SK-N-SH treated with all-trans-retinoic acid at 6 μM for 48 hours (cell line): ENCODE results near the gene CIRBP.

Source experiments
- ATAC-seq: fragments of 200-7000 bp; cut with Tn5 transposase; 3 replicates; pipeline ENCODE4 v1.9.1; 2020; ENCODE audit warnings: mild to moderate bottlenecking, moderate library complexity
- ARNTL ChIP-seq: fragments of 450-650 bp; formaldehyde crosslinking; IDR thresholded peaks from 2 replicates; pipeline ENCODE4 v1.5.0; 2020; ENCODE audit warnings: low read depth, mild to moderate bottlenecking, moderate library complexity, borderline replicate concordance
- BACH2 ChIP-seq: fragments of 250-450 bp; sonication (Bioruptor Pico); IDR thresholded peaks from 2 replicates; pipeline ENCODE4 v1.9.0; 2021; ENCODE audit warnings: mild to moderate bottlenecking, borderline replicate concordance
- CREB5 ChIP-seq: fragments of 250-450 bp; sonication (Bioruptor Pico); IDR thresholded peaks from 2 replicates; pipeline ENCODE4 v1.5.1; 2020; ENCODE audit warnings: low read depth, mild to moderate bottlenecking, moderate library complexity
- CSDC2 ChIP-seq: fragments of 250-450 bp; sonication (Bioruptor Pico); IDR thresholded peaks from 2 replicates; pipeline ENCODE4 v1.5.0; 2020; ENCODE audit warnings: mild to moderate bottlenecking, moderate library complexity
- ESRRG ChIP-seq: fragments of 250-450 bp; sonication (Bioruptor Pico); IDR thresholded peaks from 2 replicates; pipeline ENCODE4 v1.6.1; 2021; ENCODE audit warnings: mild to moderate bottlenecking
- GLIS3 ChIP-seq: fragments of 250-450 bp; sonication (Bioruptor Pico); IDR thresholded peaks from 2 replicates; pipeline ENCODE4 v1.5.0; 2020; ENCODE audit warnings: mild to moderate bottlenecking, moderate library complexity
- ISL1 ChIP-seq: fragments of 250-450 bp; sonication (Bioruptor Pico); IDR thresholded peaks from 2 replicates; pipeline ENCODE4 v2.1.2; 2022; ENCODE audit warnings: mild to moderate bottlenecking, moderate library complexity
- PATZ1 ChIP-seq: fragments of 250-450 bp; sonication (Bioruptor Pico); IDR thresholded peaks from 2 replicates; pipeline ENCODE4 v1.8.0; 2020; ENCODE audit warnings: mild to moderate bottlenecking, moderate library complexity, borderline replicate concordance
- PPARA ChIP-seq: fragments of 250-450 bp; sonication (Bioruptor Pico); IDR thresholded peaks from 2 replicates; pipeline ENCODE4 v1.5.0; 2020; ENCODE audit warnings: mild to moderate bottlenecking, borderline replicate concordance
- RARB ChIP-seq: fragments of 250-450 bp; sonication (Bioruptor Pico); IDR thresholded peaks from 2 replicates; pipeline ENCODE4 v1.8.0; 2021; ENCODE audit warnings: mild to moderate bottlenecking, moderate library complexity
- SNAI2 ChIP-seq: fragments of 250-450 bp; sonication (Bioruptor Pico); IDR thresholded peaks from 2 replicates; pipeline ENCODE4 v1.5.0; 2020; ENCODE audit warnings: mild to moderate bottlenecking, moderate library complexity
- TCF4 ChIP-seq: fragments of 250-450 bp; sonication (Bioruptor Pico); IDR thresholded peaks from 2 replicates; pipeline ENCODE4 v1.8.0; 2021; ENCODE audit warnings: mild to moderate bottlenecking, moderate library complexity, borderline replicate concordance
- TOX ChIP-seq: fragments of 250-450 bp; sonication (Bioruptor Pico); IDR thresholded peaks from 2 replicates; pipeline ENCODE4 v1.8.0; 2021; ENCODE audit warnings: mild to moderate bottlenecking, moderate library complexity, borderline replicate concordance
- ZC3H10 ChIP-seq: fragments of 250-450 bp; sonication (Bioruptor Pico); IDR thresholded peaks from 2 replicates; pipeline ENCODE4 v1.5.1; 2021; ENCODE audit warnings: mild to moderate bottlenecking, moderate library complexity
- ZFP30 ChIP-seq: fragments of 450-650 bp; formaldehyde crosslinking; IDR thresholded peaks from 2 replicates; pipeline ENCODE4 v1.5.0; 2022; ENCODE audit warnings: mild to moderate bottlenecking, moderate library complexity
- ZNF565 ChIP-seq: fragments of 450-650 bp; formaldehyde crosslinking; conservative IDR thresholded peaks from 2 replicates; pipeline ENCODE4 v1.5.0; 2020; ENCODE audit warnings: low read depth, mild to moderate bottlenecking, moderate library complexity
- ZNF70 ChIP-seq: fragments of 450-650 bp; formaldehyde crosslinking; IDR thresholded peaks from 2 replicates; pipeline ENCODE4 v1.5.0; 2020; ENCODE audit warnings: mild to moderate bottlenecking, moderate library complexity
- ZNF8 ChIP-seq: fragments of 450-650 bp; formaldehyde crosslinking; IDR thresholded peaks from 2 replicates; pipeline ENCODE4 v1.5.0; 2020; ENCODE audit warnings: mild to moderate bottlenecking, moderate library complexity
- TF ChIP-seq, protein P1 (sequence below): fragments of 250-450 bp; sonication (Bioruptor Pico); IDR thresholded peaks from 2 replicates; pipeline ENCODE4 v1.8.0; 2021; ENCODE audit warnings: low read depth, mild to moderate bottlenecking, moderate library complexity, borderline replicate concordance

Gene CIRBP

DNA sequence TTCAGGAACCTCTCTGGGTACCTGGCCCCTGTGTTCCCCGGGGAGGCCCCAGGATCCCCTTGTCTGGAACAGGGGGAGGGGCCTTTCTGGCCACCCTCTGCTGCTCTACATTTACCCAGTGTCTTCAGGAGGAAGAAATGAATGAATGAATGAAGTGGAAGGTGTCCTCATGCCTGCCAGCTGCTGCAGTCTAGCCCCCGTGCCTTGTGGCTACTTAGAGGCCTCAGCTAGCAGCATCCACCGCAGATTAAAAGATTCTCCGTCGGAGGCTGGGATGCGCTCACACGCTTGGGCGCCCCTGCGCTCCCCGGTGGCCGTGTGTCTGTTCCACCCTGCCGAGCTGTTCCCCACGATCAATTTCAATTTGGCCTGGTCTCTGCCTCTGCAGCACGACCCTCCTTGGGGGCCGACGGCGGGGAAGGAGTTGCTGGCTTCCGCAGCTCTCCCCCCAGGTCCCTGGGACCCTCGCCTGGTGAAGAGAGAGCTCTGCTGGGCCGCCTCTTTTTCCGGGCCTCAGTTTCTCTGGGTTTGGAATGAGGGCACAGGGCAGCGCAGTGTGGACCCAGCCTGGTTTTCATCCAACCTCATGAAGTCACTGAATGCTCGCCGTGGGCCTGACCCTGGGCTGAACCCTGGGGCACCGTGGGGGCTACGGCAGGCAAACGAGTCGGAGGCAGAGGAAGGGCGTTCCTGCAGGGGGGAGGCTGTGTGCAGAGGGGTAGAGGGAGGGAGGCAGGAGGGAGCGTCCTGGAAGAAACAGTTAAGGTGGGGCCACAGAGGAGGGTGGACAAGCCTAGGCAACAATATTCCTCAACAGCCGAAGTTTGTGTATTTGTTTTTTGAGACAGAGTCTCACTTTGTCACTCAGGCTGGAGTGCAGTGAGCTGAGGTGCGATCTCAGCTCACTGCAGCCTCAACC, 44.8 kb downstream of the CIRBP start:
- ATAC-seq: no peak
- TF ChIP-seq PPARA (no peak), BACH2 (no peak), ZC3H10 (CRISPR knock-in tag) (no peak), ZNF565 (CRISPR knock-in tag) (no peak), GLIS3 (CRISPR knock-in tag) (no peak), ZFP30 (CRISPR knock-in tag) (no peak), CREB5 (CRISPR knock-in tag) (no peak), ISL1 (CRISPR knock-in tag) (no peak), ZNF70 (no peak), ARNTL (CRISPR knock-in tag) (no peak)
- TF ChIP-seq, protein P1, sequence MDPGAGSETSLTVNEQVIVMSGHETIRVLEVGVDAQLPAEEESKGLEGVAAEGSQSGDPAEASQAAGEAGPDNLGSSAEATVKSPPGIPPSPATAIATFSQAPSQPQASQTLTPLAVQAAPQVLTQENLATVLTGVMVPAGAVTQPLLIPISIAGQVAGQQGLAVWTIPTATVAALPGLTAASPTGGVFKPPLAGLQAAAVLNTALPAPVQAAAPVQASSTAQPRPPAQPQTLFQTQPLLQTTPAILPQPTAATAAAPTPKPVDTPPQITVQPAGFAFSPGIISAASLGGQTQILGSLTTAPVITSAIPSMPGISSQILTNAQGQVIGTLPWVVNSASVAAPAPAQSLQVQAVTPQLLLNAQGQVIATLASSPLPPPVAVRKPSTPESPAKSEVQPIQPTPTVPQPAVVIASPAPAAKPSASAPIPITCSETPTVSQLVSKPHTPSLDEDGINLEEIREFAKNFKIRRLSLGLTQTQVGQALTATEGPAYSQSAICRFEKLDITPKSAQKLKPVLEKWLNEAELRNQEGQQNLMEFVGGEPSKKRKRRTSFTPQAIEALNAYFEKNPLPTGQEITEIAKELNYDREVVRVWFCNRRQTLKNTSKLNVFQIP (CRISPR knock-in tag): no peak

DNA sequence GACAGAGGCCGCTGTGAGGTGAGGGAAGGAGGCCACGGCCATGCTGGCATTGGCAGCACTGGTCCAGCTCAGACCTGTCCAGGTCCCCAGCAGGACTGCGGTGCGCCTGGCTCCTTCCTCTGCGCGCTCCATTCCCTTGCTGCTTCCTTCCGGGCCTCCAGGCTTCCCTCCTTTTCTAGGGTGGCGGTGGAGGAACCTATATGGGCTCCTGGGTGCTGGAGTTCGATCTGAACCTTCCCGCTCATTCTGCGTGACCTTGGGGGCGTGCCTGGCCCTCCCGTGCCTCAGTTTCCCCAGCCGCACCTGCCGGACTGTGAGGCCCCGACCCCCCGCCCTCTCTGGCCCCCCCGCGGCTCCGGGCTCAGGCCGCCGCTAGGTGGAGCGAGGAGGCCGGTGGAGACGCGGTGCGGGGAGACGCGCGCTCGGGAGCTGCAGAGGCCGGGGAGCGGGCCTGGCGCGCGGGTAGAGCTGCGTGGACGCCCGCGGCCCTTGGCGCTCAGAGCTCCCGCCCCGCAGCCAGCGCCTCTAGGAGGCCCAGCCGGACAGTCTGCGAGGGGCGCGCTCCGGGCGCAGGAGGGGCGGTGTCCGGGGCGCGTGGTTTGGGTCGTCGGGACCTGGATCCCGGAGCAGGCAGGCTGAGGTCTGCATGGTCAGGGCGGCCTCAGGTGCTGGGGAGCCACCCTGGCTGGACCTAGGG, 46.5 kb downstream of the CIRBP start:
- TF ChIP-seq PATZ1 (CRISPR knock-in tag) (peak; percentile 82; the same call in 1 of the 2 replicates), ESRRG (CRISPR knock-in tag) (no peak), ZNF8 (CRISPR knock-in tag) (no peak)
- TF ChIP-seq, protein P1 (CRISPR knock-in tag): no peak
- TF ChIP-seq, all 23 proteins: peak for 1
- ATAC-seq: peak; percentile 86

GRCh38 chr19:1316466-1316865, 47.3 kb downstream of the CIRBP start:
- ATAC-seq: no peak
- no peak for TF ChIP-seq ZNF8 (CRISPR knock-in tag)
- no peak for TF ChIP-seq ISL1 (CRISPR knock-in tag)
- TF ChIP-seq PPARA: no peak
- no peak for TF ChIP-seq RARB (CRISPR knock-in tag)
- no peak for TF ChIP-seq ZFP30 (CRISPR knock-in tag)

DNA sequence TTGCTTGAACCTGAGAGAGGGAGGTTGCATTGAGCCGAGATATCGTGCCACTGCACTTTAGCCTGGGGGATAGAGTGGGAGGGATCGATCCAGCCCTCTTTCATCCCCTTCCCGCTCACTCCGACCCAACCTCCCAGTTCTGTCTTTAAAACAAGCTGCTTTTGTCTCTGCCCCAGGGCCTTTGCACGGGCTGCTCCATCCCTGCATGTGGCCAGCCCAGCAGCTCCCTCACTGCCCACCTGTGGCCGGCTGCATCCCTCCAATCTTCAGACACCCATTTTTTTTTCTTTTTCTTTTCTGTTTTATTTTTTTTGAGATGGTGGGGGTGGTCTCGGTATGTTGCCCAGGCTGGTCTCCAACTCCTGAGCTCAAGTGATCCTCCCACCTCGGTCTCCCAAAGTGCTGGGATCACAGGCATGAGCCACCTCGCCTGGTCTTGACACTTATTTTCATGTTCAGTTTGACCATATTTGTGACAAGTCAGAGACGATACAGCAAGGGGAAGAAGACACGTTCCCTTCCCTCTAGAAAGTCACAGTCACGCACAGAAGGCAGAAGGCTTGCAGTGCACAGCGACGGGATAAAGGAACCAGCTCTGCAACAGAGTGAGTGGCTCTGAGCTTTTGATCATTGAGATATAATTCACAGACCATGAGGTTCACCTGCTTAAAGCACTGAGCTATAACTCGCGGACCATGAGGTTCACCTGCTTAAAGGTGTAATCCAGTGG, 48.3 kb downstream of the CIRBP start:
- ATAC-seq: no peak
- no peak for TF ChIP-seq CREB5 (CRISPR knock-in tag)
- TF ChIP-seq ZFP30 (CRISPR knock-in tag): no peak
- no peak for TF ChIP-seq TCF4 (CRISPR knock-in tag)
- no peak for TF ChIP-seq ZNF70
- no peak for TF ChIP-seq GLIS3 (CRISPR knock-in tag)
- no peak for TF ChIP-seq SNAI2 (CRISPR knock-in tag)
- TF ChIP-seq PPARA: no peak
- TF ChIP-seq ZC3H10 (CRISPR knock-in tag): no peak
- TF ChIP-seq ESRRG (CRISPR knock-in tag): no peak
- no peak for TF ChIP-seq BACH2
- no peak for TF ChIP-seq PATZ1 (CRISPR knock-in tag)
- TF ChIP-seq ZNF8 (CRISPR knock-in tag): no peak
- TF ChIP-seq TOX (CRISPR knock-in tag): no peak
- no peak for TF ChIP-seq CSDC2
- no peak for TF ChIP-seq ZNF565 (CRISPR knock-in tag)
- TF ChIP-seq, protein P1 (CRISPR knock-in tag): no peak
- TF ChIP-seq, all 23 proteins: peak for 0
